Measurements from ENCODE around the gene LILRB4. TPM values are rescaled to one million over a fixed set of nuclear protein-coding genes. Genes with fewer than 3 reads are reported as not detected.
"Not testable (repeated sequence)": the region's sequence is repeated elsewhere in the genome, so short reads cannot be mapped to it uniquely, and the experiment has no call there.

The LILRB4 gene
- total and polyA plus RNA-seq, 11 donors: 0.69 to 40.9 (median 2.0) TPM

- H3K27me3 ChIP-seq: no peaks in the 10 kb centered on the region
- no peak overlapping the region for H3K27ac ChIP-seq
- intact Hi-C loops (cut with DNase I): no loop called here
- TF ChIP-seq, protein P1, sequence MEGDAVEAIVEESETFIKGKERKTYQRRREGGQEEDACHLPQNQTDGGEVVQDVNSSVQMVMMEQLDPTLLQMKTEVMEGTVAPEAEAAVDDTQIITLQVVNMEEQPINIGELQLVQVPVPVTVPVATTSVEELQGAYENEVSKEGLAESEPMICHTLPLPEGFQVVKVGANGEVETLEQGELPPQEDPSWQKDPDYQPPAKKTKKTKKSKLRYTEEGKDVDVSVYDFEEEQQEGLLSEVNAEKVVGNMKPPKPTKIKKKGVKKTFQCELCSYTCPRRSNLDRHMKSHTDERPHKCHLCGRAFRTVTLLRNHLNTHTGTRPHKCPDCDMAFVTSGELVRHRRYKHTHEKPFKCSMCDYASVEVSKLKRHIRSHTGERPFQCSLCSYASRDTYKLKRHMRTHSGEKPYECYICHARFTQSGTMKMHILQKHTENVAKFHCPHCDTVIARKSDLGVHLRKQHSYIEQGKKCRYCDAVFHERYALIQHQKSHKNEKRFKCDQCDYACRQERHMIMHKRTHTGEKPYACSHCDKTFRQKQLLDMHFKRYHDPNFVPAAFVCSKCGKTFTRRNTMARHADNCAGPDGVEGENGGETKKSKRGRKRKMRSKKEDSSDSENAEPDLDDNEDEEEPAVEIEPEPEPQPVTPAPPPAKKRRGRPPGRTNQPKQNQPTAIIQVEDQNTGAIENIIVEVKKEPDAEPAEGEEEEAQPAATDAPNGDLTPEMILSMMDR (IDR thresholded peaks at IDR 0.05): no peak
- no peak for TF ChIP-seq POLR2A (IDR thresholded peaks at IDR 0.05)
- peaks cover 0 to 4% (median 0%) of the 10 kb centered on the region in 12 donors for H3K9me3 ChIP-seq
- ATAC-seq: no peak
- no peaks in the 10 kb centered on the region for H3K36me3 ChIP-seq
- no peaks in the 10 kb centered on the region for H3K4me1 ChIP-seq
- 61 to 68% (median 66%) methylated on average over 4 of the region's 4 CpGs for WGBS, 4 donors
- no peak overlapping the region for H3K4me3 ChIP-seq
- no peak for DNase-seq
These were observed 42.3 kb upstream of the LILRB4 start for GRCh38 chr19:54620464-54620863.

DNA sequence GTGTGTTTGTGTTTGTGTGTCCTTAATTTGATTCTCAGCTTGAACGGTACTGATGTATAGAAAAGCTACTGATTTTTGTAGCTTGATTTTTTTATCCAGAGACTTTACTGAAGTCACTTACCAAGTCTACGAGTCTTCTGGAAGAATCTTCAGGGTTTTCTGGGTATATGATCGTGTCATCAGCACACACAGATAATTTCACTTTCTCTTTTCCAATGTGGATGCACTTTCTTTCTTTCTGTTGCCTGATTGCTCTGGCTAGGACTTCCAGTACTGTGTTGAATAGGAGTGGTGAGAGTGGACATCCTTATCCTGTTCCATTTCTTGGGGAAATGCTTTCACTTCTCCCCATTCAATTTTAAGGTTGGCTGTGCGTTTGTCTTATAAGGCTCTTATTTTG is 40.4 kb upstream of the LILRB4 start:
- DNase-seq (no peak), ATAC-seq (no peak)
- H3K27ac ChIP-seq: peak overlapping the region in 1 of 12 donors; percentile 17
- H3K36me3 ChIP-seq: no peaks in the 10 kb centered on the region
- H3K4me3 ChIP-seq: no peak overlapping the region
- 52 to 65% (median 60%) methylated on average over 4 of the region's 4 CpGs for WGBS, 4 donors
- intact Hi-C loops (cut with DNase I): no loop called here
- no peak for TF ChIP-seq POLR2A (IDR thresholded peaks at IDR 0.05)
- TF ChIP-seq, protein P1 (IDR thresholded peaks at IDR 0.05): no peak
- H3K9me3 ChIP-seq: peaks cover 0 to 5% (median 0%) of the 10 kb centered on the region in 12 donors
- H3K27me3 ChIP-seq: no peaks in the 10 kb centered on the region
- H3K4me1 ChIP-seq: no peaks in the 10 kb centered on the region

DNA sequence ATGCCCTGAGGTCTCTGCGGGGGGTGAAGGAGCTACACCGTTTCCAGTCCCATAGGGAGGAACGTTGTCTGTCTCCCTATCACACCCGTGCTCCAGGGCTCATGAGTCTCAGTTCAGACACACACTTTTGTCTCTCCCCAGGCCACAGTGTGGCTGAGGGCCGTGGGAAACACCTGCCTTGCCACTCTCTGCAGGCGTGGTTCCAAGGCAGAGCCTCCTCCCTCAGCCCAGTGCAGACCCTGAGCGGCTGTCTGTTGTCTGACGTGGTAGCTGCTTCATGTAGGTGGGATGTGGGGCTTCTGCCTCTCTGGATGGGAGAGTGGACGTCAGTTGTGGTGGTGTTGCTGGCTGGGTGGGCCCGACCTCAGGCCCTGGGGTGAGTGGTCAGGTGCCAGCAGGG is 38.6 kb upstream of the LILRB4 start:
- H3K9me3 ChIP-seq; DNase-seq; H3K27ac ChIP-seq; H3K27me3 ChIP-seq; H3K36me3 ChIP-seq; ATAC-seq; H3K4me3 ChIP-seq; H3K4me1 ChIP-seq; intact Hi-C loops (cut with DNase I): not testable (repeated sequence)
- 57 to 74% methylated on average over 10 of the region's 10 CpGs; no CpG with 5 or more reads in 2 of the 4 donors for WGBS, 4 donors

- ATAC-seq; H3K36me3 ChIP-seq; H3K27ac ChIP-seq; H3K9me3 ChIP-seq; H3K4me1 ChIP-seq; DNase-seq; H3K4me3 ChIP-seq; intact Hi-C loops (cut with DNase I): not testable (repeated sequence)
- 66 to 80% (median 76%) methylated on average over 8 to 14 of the region's 15 CpGs for WGBS, 4 donors
- H3K27me3 ChIP-seq: peaks cover 0 to 14% (median 0%) of the 10 kb centered on the region in 9 donors
These were observed 37.7 kb upstream of the LILRB4 start for GRCh38 chr19:54624934-54625730.

DNA sequence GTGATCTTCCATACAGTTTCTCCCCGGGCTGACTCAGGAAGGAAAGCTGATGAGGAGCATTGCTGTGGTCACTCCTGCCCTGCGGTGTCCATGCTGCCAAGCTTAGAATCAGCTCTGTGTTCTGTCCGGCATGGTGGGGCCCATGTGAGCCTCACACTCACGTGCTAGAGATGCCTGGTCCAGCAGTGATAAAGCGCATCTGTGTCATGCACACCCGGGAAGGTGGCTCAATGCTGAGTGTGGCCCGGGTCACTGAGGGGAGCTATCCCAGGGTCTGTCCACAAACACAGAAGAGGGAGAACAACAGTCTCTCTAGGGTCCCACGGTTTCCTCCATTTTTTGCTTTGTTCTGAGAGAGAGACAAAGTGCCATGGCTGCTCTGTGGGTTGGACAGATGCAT is 36.0 kb upstream of the LILRB4 start:
- peaks cover 0 to 5% (median 0%) of the 10 kb centered on the region in 12 donors for H3K9me3 ChIP-seq
- peaks cover 0 to 7% (median 0%) of the 10 kb centered on the region in 12 donors for H3K4me1 ChIP-seq
- no peaks in the 10 kb centered on the region for H3K36me3 ChIP-seq
- H3K4me3 ChIP-seq: no peak overlapping the region
- peaks cover 0 to 14% (median 0%) of the 10 kb centered on the region in 9 donors for H3K27me3 ChIP-seq
- H3K27ac ChIP-seq: no peak overlapping the region
- TF ChIP-seq, protein P1 (IDR thresholded peaks at IDR 0.05): no peak
- TF ChIP-seq POLR2A (IDR thresholded peaks at IDR 0.05): no peak
- intact Hi-C loops (cut with DNase I): no loop called here
- WGBS, 4 donors: 68 to 76% (median 74%) methylated on average over 7 to 8 of the region's 8 CpGs
- ATAC-seq (no peak), DNase-seq (no peak)

DNA sequence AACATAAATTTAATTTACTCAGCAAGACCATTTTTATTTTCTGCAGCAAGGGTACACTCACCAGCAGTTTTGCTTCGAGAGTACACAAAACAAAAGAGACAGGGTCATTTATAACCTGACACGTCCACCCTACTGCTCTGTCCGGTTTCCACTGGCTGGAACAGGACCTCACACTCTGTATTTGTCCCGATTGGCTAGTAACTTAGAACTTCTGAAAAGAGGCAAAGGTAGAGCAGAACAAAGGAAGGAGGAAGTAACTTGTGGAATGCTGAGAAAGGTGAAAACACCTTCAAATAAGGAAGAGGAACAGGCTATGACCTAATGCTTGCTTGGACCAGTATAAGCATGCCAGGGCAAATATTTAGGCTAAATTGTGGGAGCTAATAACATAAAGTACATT is 34.9 kb upstream of the LILRB4 start:
- H3K27me3 ChIP-seq: peaks cover 0 to 20% (median 2%) of the 10 kb centered on the region in 9 donors
- H3K36me3 ChIP-seq; H3K27ac ChIP-seq; ATAC-seq; H3K4me1 ChIP-seq; intact Hi-C loops (cut with DNase I); DNase-seq; H3K9me3 ChIP-seq; H3K4me3 ChIP-seq: not testable (repeated sequence)
- WGBS, 4 donors: 48 to 62% (median 54%) methylated on average over 4 of the region's 4 CpGs

DNA sequence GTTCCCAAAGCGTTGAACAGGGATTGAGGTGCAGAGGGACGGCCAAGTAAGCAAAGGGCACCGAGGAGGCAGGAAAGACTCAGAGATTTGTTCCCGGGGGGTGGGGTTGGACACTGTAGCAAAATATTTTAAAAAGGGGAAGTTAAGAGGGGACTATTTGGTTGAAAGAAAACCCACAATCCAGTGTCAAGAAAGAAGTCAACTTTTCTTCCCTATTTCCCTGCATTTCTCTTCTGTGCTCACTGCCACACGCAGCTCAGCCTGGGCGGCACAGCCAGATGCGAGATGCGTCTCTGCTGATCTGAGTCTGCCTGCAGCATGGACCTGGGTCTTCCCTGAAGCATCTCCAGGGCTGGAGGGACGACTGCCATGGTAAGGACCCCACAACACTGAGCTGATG is 32.5 kb upstream of the LILRB4 start, which contains the start of gene LILRB1:
Gene LILRB1 (plus strand): TSS at position 223 of the 400 bp plus-strand sequence. CDS start 590 bp downstream, outside the sequence.
- not testable (repeated sequence) for DNase-seq
- intact Hi-C loops (cut with DNase I): loop anchor here in 2 of 10 donors (5.0 to 10.0 kb wide), 2 partner anchors 335 to 348 kb away; partner anchors contain the start of gene LILRB2 (in 1 of the 2)

More for the DNA sequence above, 32.5 kb upstream of the LILRB4 start, which contains the start of gene LILRB1:
- not testable (repeated sequence) for H3K9me3 ChIP-seq, H3K36me3 ChIP-seq, H3K4me1 ChIP-seq
- WGBS, 4 donors: 69 to 75% (median 71%) methylated on average over 9 of the region's 9 CpGs
- peak in 3 of 4 donors; percentile 22 to 31 (median 26) for ATAC-seq
- Histone ChIP-seq H3K27me3 (peaks cover 0 to 34% (median 6%) of the 10 kb centered on the region in 9 donors), H3K4me3 (peak within 1 kb of the TSS in 5 of 12 donors; percentile 15 to 57 (median 22)), H3K27ac (peak within 1 kb of the TSS in 1 of 12 donors; percentile 81)
